NCI-H526 (cell line): ENCODE measurements around the gene SEC14L2.
"Not testable (repeated sequence)": the region's sequence is repeated elsewhere in the genome, so short reads cannot be mapped to it uniquely, and the experiment has no call there.

Experiments used
- DNase-seq, 2 experiments: peaks; one replicate each; lab custom pipeline; 2025; lab: John Stamatoyannopoulos, UW

SEC14L2 gene

DNA sequence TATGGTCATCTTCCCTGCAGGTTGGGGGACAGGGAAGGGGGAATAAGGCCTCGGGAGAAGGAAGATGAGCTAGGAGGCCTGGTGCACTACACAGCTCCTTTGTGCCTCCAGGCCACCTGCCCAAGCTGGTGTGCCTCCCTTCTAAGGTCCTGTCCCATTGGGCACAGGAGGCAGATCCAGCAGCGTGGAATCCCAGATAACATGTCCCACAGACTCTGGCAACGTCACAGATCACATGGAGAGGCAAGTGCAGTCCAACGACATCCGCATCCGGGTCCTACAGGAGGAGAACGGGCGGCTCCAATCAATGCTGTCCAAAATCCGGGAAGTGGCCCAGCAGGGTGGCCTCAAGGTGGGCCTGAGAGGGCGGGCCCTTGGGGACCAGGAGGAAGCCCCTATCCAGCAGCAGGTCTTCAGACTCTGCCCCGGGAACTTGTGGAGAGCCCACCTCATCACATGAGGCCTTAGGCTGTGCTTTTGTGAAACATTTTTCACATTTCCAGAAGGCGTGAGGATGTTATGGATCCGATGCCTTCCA, 21.4 kb upstream of the SEC14L2 start:
- DNase-seq, result no peak

DNA sequence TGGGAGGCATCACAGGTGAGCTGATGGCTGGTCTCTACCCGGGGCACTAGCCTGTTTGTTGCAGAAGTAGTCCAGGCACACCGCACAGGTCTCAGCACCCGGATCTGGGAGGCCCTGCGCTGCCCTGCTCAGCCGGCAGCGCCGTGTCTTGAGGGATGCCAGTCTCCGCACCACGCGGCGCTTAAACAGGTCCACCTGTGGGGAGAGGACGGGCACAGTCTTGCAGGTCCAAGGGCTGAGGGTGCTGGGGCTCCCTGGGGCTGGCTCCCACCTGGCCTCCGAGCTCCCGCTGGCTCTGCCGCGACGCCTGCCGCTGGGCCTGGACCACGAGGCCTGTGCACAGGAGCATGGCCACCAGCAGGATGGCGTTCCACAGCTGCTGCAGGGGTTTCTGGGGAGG, 16.8 kb upstream of the SEC14L2 start:
- DNase-seq, result no peak

DNA sequence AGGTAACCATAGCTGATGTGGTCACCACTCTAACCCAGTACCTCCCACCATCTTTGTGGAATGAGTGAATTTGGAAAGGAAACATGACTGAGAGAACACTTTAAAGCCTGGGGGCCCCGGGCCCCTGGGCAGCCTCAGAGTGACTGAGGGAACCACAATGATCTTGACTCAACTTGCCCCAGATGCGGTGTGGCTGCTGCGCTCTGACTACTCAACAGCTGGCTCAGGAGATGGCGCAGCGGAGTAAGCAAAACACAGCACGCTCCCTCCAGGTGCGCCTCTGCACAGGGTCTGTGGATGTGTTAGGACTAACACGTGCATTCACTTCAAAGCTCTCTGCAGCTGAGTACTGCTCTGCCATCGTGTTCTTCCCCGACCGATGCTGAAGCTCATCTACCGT, 15.6 kb upstream of the SEC14L2 start:
- DNase-seq, result no peak

DNA sequence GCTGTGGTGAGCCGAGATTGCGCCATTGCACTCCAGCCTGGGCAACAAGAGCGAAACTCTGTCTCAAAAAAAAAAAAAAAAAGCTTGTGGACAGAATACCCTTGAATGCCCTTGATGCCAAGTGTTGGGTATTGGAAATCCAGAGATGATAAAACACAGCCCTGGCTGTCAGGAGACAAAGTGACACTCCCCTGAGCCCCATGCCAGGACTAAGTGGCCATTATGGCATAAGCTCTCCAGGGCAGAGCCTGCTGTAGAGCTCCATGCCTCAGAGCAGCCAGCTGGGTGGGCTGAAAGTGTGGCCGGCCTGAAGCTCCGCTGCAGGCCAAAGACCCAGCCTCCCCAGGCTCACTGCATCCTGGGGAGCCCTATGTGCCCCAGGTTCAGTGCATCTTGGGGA, 14.5 kb upstream of the SEC14L2 start:
- no peak for DNase-seq

DNA sequence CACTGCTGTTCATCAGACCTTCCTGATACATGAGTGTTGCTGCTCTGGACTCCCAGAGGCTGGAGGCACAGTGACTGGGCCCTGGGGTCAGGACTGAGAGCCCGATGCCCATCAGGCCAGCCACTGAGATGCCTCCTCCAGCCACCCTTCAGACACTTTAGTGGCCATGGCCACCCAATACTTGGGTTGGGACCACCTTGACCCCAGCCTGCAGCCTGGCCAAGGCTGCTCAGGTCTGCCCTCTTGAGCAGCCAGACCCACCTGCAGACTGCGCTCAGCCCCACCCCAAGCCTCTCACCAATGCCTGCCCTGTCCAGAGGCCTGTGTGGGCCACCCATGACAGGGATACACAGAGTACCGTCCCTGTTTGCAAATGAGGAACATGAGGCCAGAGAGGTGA, 13.8 kb upstream of the SEC14L2 start:
- DNase-seq, result no peak

DNA sequence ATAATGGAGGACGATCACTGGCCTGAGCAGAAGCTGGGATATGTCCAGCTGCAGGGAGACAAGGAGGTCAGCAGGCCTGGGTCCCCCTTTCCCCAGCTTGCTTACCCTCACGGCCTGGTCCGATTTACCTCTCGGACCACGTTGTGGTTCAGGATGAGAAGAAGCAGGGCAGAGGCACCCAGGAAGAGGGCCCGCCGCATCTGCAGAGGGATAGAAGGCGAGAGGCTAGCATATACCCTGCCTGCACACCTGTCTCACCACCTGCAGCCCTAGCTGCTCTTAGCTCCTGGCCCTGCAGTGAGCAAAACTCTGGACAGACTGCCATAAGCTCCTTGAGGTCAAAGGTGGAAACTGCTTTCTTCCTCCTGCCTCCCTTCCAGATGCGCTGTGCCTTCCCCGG, 10.9 kb upstream of the SEC14L2 start:
- DNase-seq, result no peak

DNA sequence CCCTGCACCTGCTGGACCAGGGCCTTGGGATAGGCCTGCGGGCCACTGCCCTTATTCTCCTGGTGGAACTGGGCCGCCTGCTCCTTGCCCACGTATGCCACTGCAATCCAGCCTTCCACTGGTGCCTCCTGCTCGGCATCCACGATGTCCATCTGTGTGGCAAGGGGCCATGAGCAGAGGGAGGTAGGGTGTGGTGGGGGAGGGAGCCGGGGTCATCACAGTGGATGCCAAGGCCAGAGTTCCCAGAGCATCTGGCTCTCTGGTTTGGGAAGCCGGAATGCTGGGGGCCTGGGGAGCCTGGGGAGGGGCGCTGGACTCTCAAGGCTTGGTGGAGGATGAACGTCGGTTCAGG, 10.2 kb upstream of the SEC14L2 start:
- no peak for DNase-seq

DNA sequence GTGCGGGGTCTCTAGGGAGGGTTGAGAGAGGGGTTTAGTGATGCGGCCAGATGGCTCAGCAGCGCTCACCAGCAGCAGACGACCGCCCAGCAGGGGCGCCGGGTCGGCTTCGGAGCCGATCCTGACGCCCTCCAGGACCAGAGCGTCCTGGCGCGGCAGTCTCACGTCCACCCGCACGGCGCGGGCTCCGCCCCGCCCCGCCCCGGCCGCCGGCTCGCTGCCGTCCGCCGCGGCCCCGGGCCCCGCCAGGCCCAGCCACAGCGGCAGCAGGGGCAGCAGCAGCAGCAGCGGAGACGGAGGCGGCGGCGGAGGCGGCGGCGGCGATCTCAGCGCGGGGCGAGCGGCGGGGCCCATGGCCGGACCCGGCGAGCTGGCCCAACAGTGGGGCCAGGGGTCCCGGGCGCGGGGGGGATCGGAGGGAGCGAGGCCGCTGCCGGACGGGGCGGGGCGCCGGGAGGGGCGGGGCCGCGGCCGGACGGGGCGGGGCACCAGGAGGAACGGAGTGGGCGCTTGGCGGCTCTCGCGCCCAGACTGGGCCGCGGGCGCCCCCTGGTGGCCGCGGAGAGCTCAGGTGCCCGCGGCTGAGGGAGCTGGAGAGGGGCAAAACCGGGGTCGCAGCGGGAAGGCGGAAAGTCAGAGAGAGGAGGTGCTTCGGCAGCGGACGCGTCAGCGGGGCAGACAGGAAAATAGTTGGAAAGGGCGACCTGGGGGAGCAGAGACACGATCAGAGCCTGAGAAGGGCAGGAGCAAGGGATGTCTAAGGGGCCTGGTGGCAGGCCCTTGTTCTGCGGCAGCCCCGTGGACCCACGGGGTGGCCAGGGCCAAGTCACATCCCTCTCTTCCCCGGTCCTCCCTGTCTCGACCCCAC, 9.6 kb upstream of the SEC14L2 start, which contains the start of gene RNF215:
RNF215 (minus strand) TSS at position 452 of the 868 bp plus-strand sequence; CDS start at position 354, 98 bp downstream.
- peak; percentile 29 to 83 for DNase-seq

DNA sequence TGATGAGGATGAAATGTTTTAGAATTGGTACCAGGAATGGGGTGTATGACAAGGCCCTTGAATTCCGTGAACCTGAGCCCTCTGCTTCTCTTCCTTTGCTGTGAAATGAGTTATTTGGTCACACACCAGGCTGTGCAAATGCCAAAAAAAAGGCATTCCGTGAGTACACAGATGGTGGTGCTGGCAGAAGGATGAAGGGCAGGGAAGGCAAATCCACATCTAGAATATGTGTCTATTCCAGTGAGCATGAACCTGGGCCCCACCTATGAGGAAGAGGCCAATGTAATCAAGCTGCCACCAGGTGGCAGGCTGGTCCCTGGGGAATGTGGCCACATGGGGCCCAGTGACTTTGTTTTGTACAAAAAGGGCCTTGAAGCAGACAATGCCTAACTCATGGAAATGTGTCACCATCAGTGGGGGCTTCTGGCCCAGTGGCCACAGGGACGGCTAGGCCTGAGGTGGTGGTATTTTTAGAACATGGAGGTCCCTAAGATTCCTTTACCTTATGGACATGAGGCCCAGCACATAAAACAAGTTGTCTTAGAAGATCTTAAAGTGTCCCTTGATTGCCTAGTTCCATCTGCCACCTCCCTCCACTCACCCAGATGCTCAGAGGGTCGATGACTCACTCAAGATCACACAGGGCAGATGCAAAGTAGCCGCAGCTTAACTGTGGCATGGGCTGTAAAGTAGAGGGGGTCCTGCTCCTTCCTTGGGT, 5.7 kb upstream of the SEC14L2 start:
- peak; percentile 65 to 77 for DNase-seq

DNA sequence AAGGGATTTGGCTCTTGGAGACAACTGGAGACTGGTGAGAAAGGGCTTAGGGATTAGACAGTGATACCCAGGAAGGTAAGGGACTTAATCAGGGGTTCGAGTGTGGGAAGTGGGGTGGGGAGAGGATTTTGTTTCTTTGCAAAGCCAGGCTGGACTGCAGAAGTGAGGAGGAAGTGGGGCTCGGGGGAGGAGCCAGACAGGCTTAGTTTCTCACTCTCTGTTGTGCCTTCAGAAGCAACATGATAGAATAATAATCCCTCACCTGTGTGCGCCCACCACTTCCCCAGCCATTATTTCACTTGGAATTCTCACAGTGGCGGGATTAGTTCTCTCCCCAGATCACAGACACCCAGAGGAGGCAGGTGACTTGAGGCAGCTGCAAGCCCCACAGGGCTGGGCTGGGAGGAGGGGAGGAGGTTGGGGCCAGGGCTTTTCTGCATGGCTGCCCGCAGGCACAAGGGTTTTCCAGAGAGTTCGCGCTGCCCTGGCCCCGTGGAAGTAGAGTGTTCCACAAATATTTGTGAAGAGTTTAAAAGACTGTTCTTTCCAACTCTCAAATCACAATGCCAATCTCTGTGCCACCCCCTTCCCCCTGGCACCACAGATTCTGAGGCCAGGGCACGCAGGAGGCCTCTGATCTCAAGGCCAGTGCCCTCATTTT, 4.0 kb upstream of the SEC14L2 start:
- DNase-seq, result peak in 1 of 2 experiments; percentile 40

DNA sequence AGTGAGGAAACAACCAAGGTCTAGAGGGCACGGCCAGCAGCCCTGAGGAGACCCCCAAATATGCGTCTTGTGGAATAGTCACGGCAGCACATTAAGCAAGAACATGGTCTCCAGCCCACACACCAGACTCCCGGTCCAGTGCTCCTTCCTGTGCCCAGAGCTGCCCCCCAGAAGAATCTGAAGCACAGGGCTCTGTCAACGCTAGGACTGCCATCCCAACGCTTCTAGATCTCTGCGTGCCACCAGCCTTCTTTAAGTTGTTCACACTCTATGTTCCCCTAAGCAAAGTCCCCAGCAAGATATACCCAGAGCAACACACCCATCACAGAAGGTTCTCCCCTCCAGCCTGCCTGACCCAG, 3.5 kb upstream of the SEC14L2 start:
- no peak for DNase-seq

DNA sequence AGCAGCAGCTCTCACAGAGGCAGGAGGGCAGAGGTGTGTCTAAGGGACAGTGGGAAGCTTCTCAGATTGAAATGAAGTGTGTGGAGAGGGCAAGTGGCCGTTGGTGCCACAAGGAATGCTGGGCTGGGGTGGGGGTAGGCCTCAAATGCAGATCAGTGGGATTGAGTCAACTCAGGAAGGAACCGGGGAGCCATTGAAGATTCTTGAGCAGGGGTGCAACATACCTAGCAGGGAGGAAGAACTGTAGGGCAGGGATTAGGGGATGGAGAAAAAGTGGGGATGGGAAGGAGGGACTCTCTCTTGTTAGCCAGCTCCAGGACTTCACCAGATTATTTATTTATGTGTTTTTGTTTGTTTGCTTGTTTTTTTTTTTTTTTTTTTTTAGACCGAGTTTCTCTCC, 2.9 kb upstream of the SEC14L2 start:
- DNase-seq, result no peak

DNA sequence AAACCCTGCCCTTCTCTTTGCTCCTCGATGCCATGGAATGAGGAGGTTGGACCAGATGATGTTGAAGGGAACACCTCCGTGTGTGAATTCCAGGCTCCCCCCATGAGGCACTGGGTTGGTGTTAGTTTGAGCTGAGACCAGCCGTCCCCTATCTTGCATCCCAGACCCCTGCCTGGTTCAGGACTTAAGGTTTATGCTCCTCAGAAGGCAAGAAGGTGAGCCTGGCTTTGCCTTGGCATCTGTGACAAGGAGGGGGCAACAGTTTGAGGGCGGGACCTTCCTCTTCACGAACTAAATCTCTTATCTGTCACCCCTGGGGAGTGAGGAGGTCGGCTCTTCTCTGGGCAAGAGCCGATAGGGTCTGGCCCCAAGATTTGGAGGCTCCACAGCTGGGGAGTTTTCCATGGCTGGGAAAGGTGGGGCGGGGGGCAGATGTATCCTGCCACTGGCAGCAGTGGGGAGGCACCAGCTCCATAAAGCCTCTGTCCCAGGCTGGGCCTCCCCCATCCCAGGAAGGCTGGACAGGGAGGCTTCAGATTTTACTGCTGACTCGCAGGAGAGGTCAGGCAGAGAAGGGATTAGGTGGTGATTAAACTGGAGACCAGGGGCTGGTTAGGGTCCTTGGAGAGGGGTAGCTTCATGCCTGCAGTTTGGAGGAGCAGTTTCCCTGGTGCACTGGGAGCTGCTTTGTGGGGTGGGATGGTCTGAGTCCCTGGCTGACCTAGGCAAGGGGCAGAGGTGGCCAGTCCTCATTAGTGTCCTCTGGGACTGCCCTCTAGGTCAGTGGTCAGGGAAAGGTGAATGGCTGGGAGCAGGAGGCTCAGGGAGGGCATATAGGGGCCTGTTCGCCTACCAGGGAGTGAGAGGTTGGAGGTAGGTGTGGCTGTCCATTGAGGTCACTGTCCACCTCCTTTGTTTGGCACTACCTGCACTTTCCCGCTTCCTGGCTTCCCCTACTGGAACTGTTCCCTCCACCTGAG, 1.1 kb downstream of the SEC14L2 start:
- DNase-seq, result no peak

DNA sequence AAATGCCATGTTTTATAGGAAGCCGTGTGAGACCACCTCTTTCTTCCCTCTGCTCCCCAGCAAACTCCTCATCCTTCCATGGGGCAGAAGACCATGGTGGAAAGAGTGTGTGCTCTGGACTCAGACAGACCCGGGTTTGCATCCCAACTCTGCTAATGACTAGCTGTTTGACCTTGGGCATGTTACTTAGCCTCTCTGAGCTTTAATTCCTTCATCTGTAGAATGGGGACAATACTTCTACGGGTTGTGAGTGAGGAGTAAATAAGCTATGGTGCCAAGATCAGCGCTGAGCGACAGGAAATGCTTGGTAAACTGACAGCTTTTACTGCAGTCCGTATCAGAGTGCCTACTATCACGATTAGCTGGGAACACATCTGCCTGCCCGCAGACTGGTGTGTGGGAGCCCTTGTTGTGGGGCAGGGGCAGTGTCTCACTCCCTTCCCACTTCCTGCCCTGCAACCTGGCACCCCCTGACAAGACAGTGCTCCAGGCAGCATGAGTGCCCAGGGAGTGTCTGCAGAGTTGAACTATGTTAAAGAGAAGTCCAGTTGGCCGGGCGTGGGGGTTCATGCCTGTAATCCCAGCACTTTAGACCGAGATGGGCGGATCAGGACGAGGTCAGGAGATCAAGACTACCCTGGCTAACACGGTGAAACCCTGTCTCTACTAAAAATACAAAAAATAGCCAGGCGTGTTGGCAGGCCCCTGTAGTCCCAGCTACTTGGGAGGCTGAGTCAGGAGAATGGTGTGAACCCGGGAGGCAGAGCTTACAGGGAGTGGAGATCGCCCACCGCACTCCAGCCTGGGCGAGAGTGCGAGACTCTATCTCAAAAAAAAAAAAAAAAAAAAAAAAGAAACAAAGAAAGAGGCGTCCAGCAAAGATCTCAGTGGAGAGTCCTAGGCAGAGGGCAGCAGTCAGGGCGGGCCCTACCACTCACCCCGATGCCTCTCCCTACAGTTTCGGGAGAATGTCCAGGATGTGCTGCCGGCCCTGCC, 2.2 kb downstream of the SEC14L2 start:
- DNase-seq, result no peak

DNA sequence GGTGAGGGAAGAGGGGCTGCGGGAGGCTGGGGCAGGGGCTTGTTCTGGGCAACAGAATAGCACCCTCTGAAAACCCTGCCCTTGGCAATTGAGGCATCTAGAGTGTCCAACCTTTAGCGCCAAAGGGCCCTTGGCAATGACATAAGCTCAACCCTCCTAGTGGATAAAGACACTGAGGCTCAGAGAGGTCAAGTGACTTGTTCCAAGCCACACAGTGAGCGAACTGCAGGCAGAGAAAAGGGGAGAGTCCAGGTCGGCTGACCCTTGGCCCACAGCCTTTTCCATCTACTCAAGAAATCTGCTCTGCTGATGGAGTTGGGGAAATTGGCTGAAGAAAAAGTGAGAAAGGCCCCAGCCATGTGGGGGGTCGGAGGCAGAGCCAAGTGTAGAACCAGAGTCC, 2.9 kb downstream of the SEC14L2 start:
- no peak for DNase-seq

DNA sequence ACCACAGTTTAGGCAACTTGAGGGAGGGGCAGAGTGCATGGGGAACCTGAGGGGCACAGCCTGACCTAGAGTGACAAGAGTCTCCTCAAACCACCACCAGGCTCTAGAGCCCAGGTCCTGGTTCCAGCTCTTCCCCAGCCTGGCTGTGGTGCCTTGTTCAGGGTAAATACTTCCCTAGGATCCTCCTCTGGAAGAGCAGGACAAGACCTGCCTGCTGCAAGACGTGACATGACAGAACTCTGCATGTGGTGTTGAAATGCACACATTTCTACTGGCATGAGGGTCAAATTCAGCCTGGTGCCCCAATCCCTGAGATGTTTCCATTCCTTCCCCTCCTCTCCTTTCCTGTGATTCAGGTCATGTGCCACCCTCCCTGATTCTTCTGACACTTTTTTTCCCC, 3.3 kb downstream of the SEC14L2 start:
- no peak for DNase-seq

DNA sequence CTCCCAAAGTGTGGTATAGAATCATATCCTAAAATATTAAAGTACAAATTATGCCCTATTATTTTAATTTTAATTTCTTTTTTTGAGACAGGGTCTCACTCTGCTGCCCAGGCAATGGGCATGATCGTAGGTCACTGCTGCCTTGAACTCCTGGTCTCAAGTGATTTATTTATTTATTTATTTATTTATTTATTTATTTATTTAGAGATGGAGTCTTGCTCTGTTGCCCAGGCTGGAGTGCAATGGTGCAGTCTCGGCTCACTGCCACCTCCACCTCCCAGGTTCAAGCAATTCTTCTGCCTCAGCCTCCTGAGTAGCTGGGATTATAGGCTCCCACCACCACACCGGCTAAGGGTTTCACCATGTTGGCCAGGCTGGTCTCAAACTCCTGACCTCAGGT, 4.2 kb downstream of the SEC14L2 start:
- not testable (repeated sequence) for DNase-seq

DNA sequence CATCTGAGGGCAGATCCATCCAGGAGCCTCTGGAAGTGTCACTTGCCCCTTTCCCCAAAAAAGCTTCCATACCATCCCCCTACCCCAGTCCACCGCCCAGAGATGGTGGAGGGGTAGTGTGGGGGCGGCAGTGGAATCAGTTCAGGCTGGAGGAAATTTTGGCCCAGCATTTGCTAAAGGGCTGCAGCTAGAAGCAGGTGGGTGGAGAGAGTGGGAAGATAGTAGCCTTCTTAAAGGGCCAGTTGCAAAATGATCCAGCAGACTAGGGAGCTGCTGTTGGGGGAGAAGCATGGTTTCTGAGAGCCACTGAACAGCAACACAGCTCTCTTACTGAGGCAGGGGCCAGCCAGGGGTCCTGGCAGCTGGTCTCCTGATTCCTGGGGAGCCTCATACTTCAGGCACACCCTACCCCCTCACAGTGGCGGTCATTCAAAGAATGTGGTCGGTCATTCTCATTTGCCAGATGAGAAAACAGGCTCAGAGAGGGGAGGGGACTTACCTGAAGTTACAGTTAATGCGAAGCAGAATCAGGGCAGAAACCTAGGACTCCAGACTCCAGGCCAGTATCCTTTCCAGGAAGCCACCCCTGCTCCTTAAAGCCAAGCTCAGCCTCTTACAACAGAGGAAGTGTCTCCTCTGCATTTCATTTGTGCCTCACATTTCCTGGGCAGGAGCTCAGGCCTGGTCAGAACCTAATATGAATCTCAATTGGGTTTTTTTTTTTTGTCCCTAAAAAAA, 5.4 kb downstream of the SEC14L2 start:
- no peak for DNase-seq

DNA sequence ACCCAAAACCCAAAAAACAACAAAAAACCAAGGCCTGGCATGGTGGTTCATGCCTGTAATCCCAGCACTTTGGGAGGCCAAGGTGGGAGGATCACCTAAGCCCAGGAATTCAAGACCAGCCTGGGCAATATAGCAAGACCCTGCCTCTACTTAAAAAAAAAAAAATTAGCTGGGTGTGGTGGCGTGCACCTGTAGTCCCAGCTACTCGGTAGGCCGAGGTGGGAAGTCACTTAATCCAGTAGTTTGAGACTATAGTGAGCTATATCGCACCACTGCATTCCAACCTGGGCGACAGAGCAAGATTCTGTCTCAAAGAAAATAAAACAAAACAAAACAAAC, 5.9 kb downstream of the SEC14L2 start:
- DNase-seq, result not testable (repeated sequence)

DNA sequence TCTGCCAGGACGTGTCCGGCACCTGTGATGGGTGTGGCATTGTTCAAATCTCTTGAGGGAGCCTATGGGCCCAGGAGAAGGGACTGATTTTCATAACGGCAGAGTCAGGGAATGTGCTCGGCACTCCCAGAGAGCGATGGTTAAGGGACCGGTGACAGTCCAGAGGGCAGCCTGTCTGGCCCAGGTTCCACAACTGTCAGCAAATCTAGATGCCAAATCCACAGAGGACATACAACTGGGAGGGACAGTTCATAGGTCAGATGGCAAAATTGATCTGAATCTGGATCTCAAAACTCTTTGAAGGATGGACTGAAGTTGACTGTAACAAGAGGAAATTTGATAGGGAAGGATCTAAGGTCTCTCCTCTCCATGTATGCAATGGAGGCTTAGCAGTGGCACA, 7.5 kb downstream of the SEC14L2 start:
- DNase-seq, result peak in 1 of 2 experiments; percentile 66
